Mesendoderm (in vitro differentiated cells): Measurements from ENCODE around the gene HSD17B11.
"Not testable (repeated sequence)": the region's sequence is repeated elsewhere in the genome, so short reads cannot be mapped to it uniquely, and the experiment has no call there.

Experiments
- DNase-seq: peaks from one replicate; pipeline ENCODE4 v3.0.0; 2013
- H2AK5ac ChIP-seq: 2 replicates; pipeline ENCODE4 v1.6.1; 2013; ENCODE audit warnings: low read length, inconsistent platforms
- H2BK120ac ChIP-seq: 2 replicates; pipeline ENCODE4 v1.6.1; 2013; ENCODE audit warnings: low read depth, mild to moderate bottlenecking, low read length, moderate library complexity, mixed read lengths
- H2BK15ac ChIP-seq: replicated peaks from 2 replicates; pipeline ENCODE4 v1.6.1; 2013; ENCODE audit warnings: low read depth, mild to moderate bottlenecking, moderate library complexity
- H2BK5ac ChIP-seq: 2 replicates; pipeline ENCODE4 v1.6.1; 2013; ENCODE audit warnings: low read length, inconsistent platforms
- H3K18ac ChIP-seq: 2 replicates; pipeline ENCODE4 v1.6.1; 2013; ENCODE audit warnings: mild to moderate bottlenecking, low read length, mixed read lengths
- H3K23ac ChIP-seq: one replicate; pipeline ENCODE4 v1.6.1; 2013; ENCODE audit warnings: low read length
- H3K27ac ChIP-seq: 2 replicates; pipeline ENCODE4 v1.5.1; 2013; ENCODE audit warnings: low read depth, mild to moderate bottlenecking, inconsistent platforms, low read length, moderate library complexity
- H3K27me3 ChIP-seq: 2 replicates; pipeline ENCODE4 v1.6.1; 2013; ENCODE audit warnings: low read length, control low read depth, mild to moderate bottlenecking, inconsistent platforms; ENCODE audit not compliant: insufficient read depth, poor library complexity
- H3K36me3 ChIP-seq: 2 replicates; pipeline ENCODE4 v1.6.1; 2013; ENCODE audit warnings: low read length, inconsistent platforms; ENCODE audit not compliant: control insufficient read depth, insufficient read depth
- H3K4ac ChIP-seq: one replicate; pipeline ENCODE4 v1.6.1; 2013; ENCODE audit warnings: low read depth, mild to moderate bottlenecking, low read length, moderate library complexity
- H3K4me1 ChIP-seq: 2 replicates; pipeline ENCODE4 v1.6.1; 2013; ENCODE audit warnings: low read depth, low read length, inconsistent platforms; ENCODE audit not compliant: control insufficient read depth
- H3K4me2 ChIP-seq: 2 replicates; pipeline ENCODE4 v1.6.1; 2013; ENCODE audit warnings: low read length
- H3K4me3 ChIP-seq: 2 replicates; pipeline ENCODE4 v1.5.1; 2013; ENCODE audit warnings: mild to moderate bottlenecking, low read length
- H3K56ac ChIP-seq: one replicate; pipeline ENCODE4 v1.6.1; 2013; ENCODE audit warnings: low read length
- H3K79me1 ChIP-seq: 2 replicates; pipeline ENCODE4 v1.6.1; 2013; ENCODE audit warnings: low read length, inconsistent platforms
- H3K79me2 ChIP-seq: 2 replicates; pipeline ENCODE4 v1.6.1; 2013; ENCODE audit warnings: mild to moderate bottlenecking, low read length; ENCODE audit not compliant: control insufficient read depth, insufficient read depth
- H3K9ac ChIP-seq: 2 replicates; pipeline ENCODE4 v1.6.1; 2013; ENCODE audit warnings: low read length, inconsistent platforms
- H4K5ac ChIP-seq: one replicate; pipeline ENCODE4 v1.6.1; 2013; ENCODE audit warnings: low read length
- H4K8ac ChIP-seq: one replicate; pipeline ENCODE4 v1.6.1; 2013; ENCODE audit warnings: low read depth, mild to moderate bottlenecking, control low read depth, low read length, moderate library complexity
- WGBS: extraction: QIAGEN DNeasy Blood & Tissue Kit; methylation state at CpG from one replicate; pipeline ENCODE4 v1.1.7; 2013; ENCODE audit warnings: low lambda C conversion rate, missing lambda C conversion rate; ENCODE audit not compliant: insufficient coverage; ENCODE audit errors: extremely low coverage; 5-methylcytosine and 5-hydroxymethylcytosine counted together

The HSD17B11 gene

GRCh38 chr4:87399954-87400353 lies 9.0 kb upstream of the HSD17B11 start:
- WGBS = no CpG with 5 or more reads among the region's 1 CpG
- H4K8ac ChIP-seq = no peak overlapping the region
- H3K4me3 ChIP-seq = no peak overlapping the region
- no peak for DNase-seq
- H2BK5ac ChIP-seq = no peak overlapping the region
- no peak overlapping the region for H3K56ac ChIP-seq
- no peaks in the 10 kb centered on the region for H3K36me3 ChIP-seq
- no peak overlapping the region for H3K4ac ChIP-seq
- H2AK5ac ChIP-seq = no peak overlapping the region
- no peak overlapping the region for H2BK120ac ChIP-seq
- H3K79me1 ChIP-seq = no peaks in the 10 kb centered on the region
- H3K4me1 ChIP-seq = no peaks in the 10 kb centered on the region
- no peak overlapping the region for H3K23ac ChIP-seq
- H3K79me2 ChIP-seq = no peaks in the 10 kb centered on the region
- no peak overlapping the region for H3K9ac ChIP-seq
- H3K27ac ChIP-seq = no peak overlapping the region
- no peak overlapping the region for H4K5ac ChIP-seq
- no peak overlapping the region for H2BK15ac ChIP-seq
- no peaks in the 10 kb centered on the region for H3K27me3 ChIP-seq
- no peak overlapping the region for H3K4me2 ChIP-seq
- no peak overlapping the region for H3K18ac ChIP-seq

GRCh38 chr4:87399148-87399547 lies 8.2 kb upstream of the HSD17B11 start:
- Histone ChIP-seq H3K9ac (no peak overlapping the region), H2BK15ac (no peak overlapping the region), H3K36me3 (no peaks in the 10 kb centered on the region), H3K56ac (no peak overlapping the region), H4K8ac (no peak overlapping the region), H3K4me1 (no peaks in the 10 kb centered on the region), H2AK5ac (no peak overlapping the region), H3K4me2 (no peak overlapping the region), H3K4ac (no peak overlapping the region), H3K23ac (no peak overlapping the region), H3K4me3 (no peak overlapping the region), H3K27me3 (no peaks in the 10 kb centered on the region), H3K79me1 (no peaks in the 10 kb centered on the region), H2BK5ac (no peak overlapping the region), H3K27ac (no peak overlapping the region), H3K18ac (no peak overlapping the region), H3K79me2 (no peaks in the 10 kb centered on the region), H2BK120ac (no peak overlapping the region), H4K5ac (no peak overlapping the region)
- WGBS = no CpG with 5 or more reads among the region's 3 CpGs
- no peak for DNase-seq

- not testable (repeated sequence) for H4K5ac ChIP-seq, H3K23ac ChIP-seq, H3K79me2 ChIP-seq, H2AK5ac ChIP-seq, H3K4me1 ChIP-seq, H2BK15ac ChIP-seq, H2BK120ac ChIP-seq, H3K79me1 ChIP-seq, H3K4me2 ChIP-seq, H3K9ac ChIP-seq, H3K27ac ChIP-seq, H4K8ac ChIP-seq, H3K18ac ChIP-seq, H3K4me3 ChIP-seq, H3K56ac ChIP-seq, H3K4ac ChIP-seq, H3K27me3 ChIP-seq, H3K36me3 ChIP-seq, DNase-seq, H2BK5ac ChIP-seq
- no CpG with 5 or more reads among the region's 20 CpGs for WGBS
Observed at GRCh38 chr4:87395851-87396250, 4.9 kb upstream of the HSD17B11 start.

GRCh38 chr4:87395073-87395472 lies 4.1 kb upstream of the HSD17B11 start:
- H3K79me1 ChIP-seq, DNase-seq, H2BK120ac ChIP-seq, H4K5ac ChIP-seq, H2BK5ac ChIP-seq, H3K4me3 ChIP-seq, H3K4ac ChIP-seq, H3K23ac ChIP-seq, H3K4me2 ChIP-seq, H3K36me3 ChIP-seq, H3K9ac ChIP-seq, H2BK15ac ChIP-seq, H3K18ac ChIP-seq, H3K56ac ChIP-seq, H3K27ac ChIP-seq, H2AK5ac ChIP-seq, H3K79me2 ChIP-seq, H4K8ac ChIP-seq, H3K4me1 ChIP-seq, H3K27me3 ChIP-seq: not testable (repeated sequence)
- WGBS = no CpG with 5 or more reads among the region's 23 CpGs

GRCh38 chr4:87392183-87392582 lies 1.2 kb upstream of the HSD17B11 start:
- peaks cover 1% of the 10 kb centered on the region for H3K79me2 ChIP-seq
- no peak overlapping the region for H4K8ac ChIP-seq
- peaks cover 2% of the 10 kb centered on the region for H3K79me1 ChIP-seq
- WGBS = no CpG with 5 or more reads among the region's 3 CpGs
- no peak overlapping the region for H4K5ac ChIP-seq
- no peak overlapping the region for H2BK15ac ChIP-seq
- H3K23ac ChIP-seq = no peak overlapping the region
- no peak overlapping the region for H2BK5ac ChIP-seq
- no peaks in the 10 kb centered on the region for H3K4me1 ChIP-seq
- no peak overlapping the region for H3K9ac ChIP-seq
- no peak overlapping the region for H2BK120ac ChIP-seq
- no peak overlapping the region for H3K4me2 ChIP-seq
- H3K4ac ChIP-seq = no peak overlapping the region
- no peak overlapping the region for H3K4me3 ChIP-seq
- no peak overlapping the region for H3K18ac ChIP-seq
- no peaks in the 10 kb centered on the region for H3K27me3 ChIP-seq
- no peak overlapping the region for H3K56ac ChIP-seq
- no peak overlapping the region for H2AK5ac ChIP-seq
- no peak for DNase-seq
- no peak overlapping the region for H3K27ac ChIP-seq
- no peaks in the 10 kb centered on the region for H3K36me3 ChIP-seq

GRCh38 chr4:87391576-87392054 lies 627 bp upstream of the HSD17B11 start:
- H3K4me2 ChIP-seq = peak overlapping the region; percentile 19
- no peaks in the 10 kb centered on the region for H3K27me3 ChIP-seq
- H3K4me1 ChIP-seq = no peaks in the 10 kb centered on the region
- H3K23ac ChIP-seq = no peak overlapping the region
- peak overlapping the region; percentile 52 for H3K4me3 ChIP-seq
- H4K5ac ChIP-seq = no peak overlapping the region
- no peak overlapping the region for H2BK5ac ChIP-seq
- H2AK5ac ChIP-seq = no peak overlapping the region
- no peak for DNase-seq
- no CpG with 5 or more reads among the region's 16 CpGs for WGBS
- peak overlapping the region; percentile 76 for H3K56ac ChIP-seq
- no peak overlapping the region for H2BK15ac ChIP-seq
- H3K4ac ChIP-seq = peak overlapping the region; percentile 52
- no peak overlapping the region for H2BK120ac ChIP-seq
- no peak overlapping the region for H4K8ac ChIP-seq
- H3K9ac ChIP-seq = peak overlapping the region; percentile 50
- peak overlapping the region; percentile 15 for H3K27ac ChIP-seq
- peaks cover 1% of the 10 kb centered on the region for H3K79me2 ChIP-seq
- H3K36me3 ChIP-seq = no peaks in the 10 kb centered on the region
- H3K18ac ChIP-seq = peak overlapping the region; percentile 53
- H3K79me1 ChIP-seq = peaks cover 5% of the 10 kb centered on the region
